HepG2 (cell line): ENCODE data around the gene IL27RA. TPM values are rescaled to one million over a fixed set of nuclear protein-coding genes. Genes with fewer than 3 reads are reported as not detected.

Experiments
- CBX1 ChIP-seq: IDR thresholded peaks from one replicate; pipeline ENCODE4 v1.6.1; 2016; ENCODE audit warnings: antibody characterized with exemption, low read depth
- FOXC1 ChIP-seq: sonication (generic); formaldehyde crosslinking; IDR thresholded peaks from 2 replicates; pipeline ENCODE4 v1.8.0; 2022; ENCODE audit warnings: mild to moderate bottlenecking, missing genetic modification reagents, borderline replicate concordance
- KAT8 ChIP-seq: IDR thresholded peaks from 2 replicates; pipeline ENCODE4 v1.6.1; 2016; ENCODE audit warnings: missing genetic modification reagents, missing compliant biosample characterization
- NFE2L1 ChIP-seq: sonication (generic); formaldehyde crosslinking; IDR thresholded peaks from 2 replicates; pipeline ENCODE4 v1.4.0; 2020; ENCODE audit warnings: missing genetic modification reagents, mild to moderate bottlenecking, borderline replicate concordance
- PHF21A ChIP-seq: sonication (generic); formaldehyde crosslinking; IDR thresholded peaks from 2 replicates; pipeline ENCODE4 v1.5.0; 2020; ENCODE audit warnings: mild to moderate bottlenecking, missing genetic modification reagents
- RBAK ChIP-seq: sonication (generic); formaldehyde crosslinking; IDR thresholded peaks from 2 replicates; pipeline ENCODE4 v1.5.1; 2020; ENCODE audit warnings: mild to moderate bottlenecking, missing genetic modification reagents
- REL ChIP-seq: sonication (generic); formaldehyde crosslinking; conservative IDR thresholded peaks from 2 replicates; pipeline ENCODE4 v1.8.0; 2022; ENCODE audit warnings: mild to moderate bottlenecking, missing genetic modification reagents, moderate library complexity
- SMAD3 ChIP-seq: sonication (generic); formaldehyde crosslinking; IDR thresholded peaks from 2 replicates; pipeline ENCODE4 v1.4.0; 2020; ENCODE audit warnings: missing genetic modification reagents
- TOPORS ChIP-seq: sonication (generic); formaldehyde crosslinking; IDR thresholded peaks from 2 replicates; pipeline ENCODE4 v1.8.0; 2023; ENCODE audit warnings: mild to moderate bottlenecking, missing genetic modification reagents
- ZNF296 ChIP-seq: sonication (generic); formaldehyde crosslinking; conservative IDR thresholded peaks from 2 replicates; pipeline ENCODE4 v1.5.0; 2020; ENCODE audit warnings: mild to moderate bottlenecking, missing genetic modification reagents
- ZNF335 ChIP-seq: sonication (generic); formaldehyde crosslinking; IDR thresholded peaks from 2 replicates; pipeline ENCODE4 v1.4.0; 2020; ENCODE audit warnings: missing genetic modification reagents
- ZNF510 ChIP-seq: sonication (generic); formaldehyde crosslinking; IDR thresholded peaks from 2 replicates; pipeline ENCODE4 v1.4.0; 2020; ENCODE audit warnings: low read depth, mild to moderate bottlenecking, missing genetic modification reagents
- ZNF660 ChIP-seq: sonication (generic); formaldehyde crosslinking; IDR thresholded peaks from 2 replicates; pipeline ENCODE4 v1.5.1; 2020; ENCODE audit warnings: mild to moderate bottlenecking, low read depth, missing genetic modification reagents, borderline replicate concordance
- ZNF790 ChIP-seq: sonication (generic); formaldehyde crosslinking; IDR thresholded peaks from 2 replicates; pipeline ENCODE4 v1.8.0; 2022; ENCODE audit warnings: missing genetic modification reagents, mild to moderate bottlenecking, borderline replicate concordance
- ZNF839 ChIP-seq: sonication (generic); formaldehyde crosslinking; IDR thresholded peaks from 2 replicates; pipeline ENCODE4 v1.4.0; 2020; ENCODE audit warnings: missing genetic modification reagents, mild to moderate bottlenecking, borderline replicate concordance
- ZNF841 ChIP-seq: sonication (generic); formaldehyde crosslinking; IDR thresholded peaks from 2 replicates; pipeline ENCODE4 v1.8.1; 2023; ENCODE audit warnings: missing genetic modification reagents, borderline replicate concordance
- polyA plus RNA-seq, 8 experiments: library from polyadenylated mRNA; depleted of rRNA in 3 of 8; stranded (reverse) in 7 of 8; unstranded in 1 of 8; fragments of >200 nt; fragmentation: Illumina TruSeq in 4 of 8; extraction: Trizol in 4 of 8; gene quantifications; 2 replicates each; pipeline versions ENCODE4 v1.2.1 to v1.2.3, GENCODE V29; 2011 to 2016; ENCODE audit warnings: low read depth in 4 of 8, missing spikeins in 1 of 8, mixed read lengths in 1 of 8; ENCODE audit not compliant: insufficient read depth in 1 of 8
- total RNA-seq, 5 experiments: library from RNA; depleted of rRNA; stranded (reverse); fragments of >200 nt; fragmentation: Illumina TruSeq; extraction: Trizol; gene quantifications; 2 replicates each; pipeline ENCODE4 v1.2.3, GENCODE V29; 2016; ENCODE audit warnings: low read depth in 1 of 5
- TF ChIP-seq, protein P1 (sequence below): sonication (generic); formaldehyde crosslinking; IDR thresholded peaks from 2 replicates; pipeline ENCODE4 v1.5.1; 2020; ENCODE audit warnings: mild to moderate bottlenecking, missing genetic modification reagents, moderate library complexity
- TF ChIP-seq, protein P2 (sequence below): sonication (generic); formaldehyde crosslinking; IDR thresholded peaks from 2 replicates; pipeline ENCODE4 v1.5.0; 2020; ENCODE audit warnings: missing genetic modification reagents
- TF ChIP-seq, protein P3 (sequence below): sonication (generic); formaldehyde crosslinking; IDR thresholded peaks from 2 replicates; pipeline ENCODE4 v1.5.1; 2020; ENCODE audit warnings: missing genetic modification reagents, mild to moderate bottlenecking, borderline replicate concordance
- TF ChIP-seq, protein P4 (sequence below): sonication (generic); formaldehyde crosslinking; IDR thresholded peaks from 2 replicates; pipeline ENCODE4 v1.9.0; 2021; ENCODE audit warnings: mild to moderate bottlenecking, missing genetic modification reagents

IL27RA gene
- total and polyA plus RNA-seq, 2 of the 13 experiments (the other 11 are each of a cell fraction or from before 2014, with no cell fraction given), result 3.5 to 8.1 TPM

DNA sequence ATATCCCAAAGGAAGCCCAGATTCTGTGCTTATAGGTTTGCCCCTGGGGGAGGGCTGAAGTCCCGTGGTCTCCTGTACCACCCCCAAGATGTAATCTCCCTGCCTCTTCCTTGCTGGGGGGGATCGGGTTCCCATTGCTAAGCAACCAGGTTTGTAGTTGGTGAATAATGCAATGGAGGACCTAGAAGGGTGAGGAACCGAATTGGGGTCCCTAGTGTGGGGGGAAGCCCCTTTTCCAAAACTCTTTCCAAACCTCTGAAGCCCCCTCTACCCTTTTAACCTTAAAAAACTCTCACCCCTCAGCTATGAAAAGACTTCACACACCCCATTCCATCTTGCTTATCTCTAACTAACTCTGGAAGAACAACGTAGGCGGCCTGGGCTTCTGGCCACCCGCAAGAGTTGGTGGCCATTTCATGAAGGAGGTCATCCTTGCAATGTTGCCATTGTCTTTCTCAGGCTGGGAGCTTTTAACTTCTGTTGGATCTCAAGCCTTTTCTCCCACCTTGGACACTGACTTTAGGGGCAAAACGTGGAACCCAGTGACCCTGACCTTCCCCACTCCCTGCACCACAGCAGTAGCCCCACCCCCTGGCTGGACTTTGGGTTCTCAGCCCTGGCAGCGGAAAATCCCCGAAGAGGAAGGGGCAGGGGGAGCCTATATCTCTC lies 29.7 kb downstream of the IL27RA start (continued):
- TF ChIP-seq ZNF335 (CRISPR knock-in tag) (no peak), TOPORS (no peak), ZNF841 (CRISPR knock-in tag) (no peak), NFE2L1 (CRISPR knock-in tag) (no peak), ZNF510 (CRISPR knock-in tag) (no peak), FOXC1 (CRISPR knock-in tag) (no peak), ZNF296 (CRISPR knock-in tag) (no peak), REL (no peak), CBX1 (no peak), SMAD3 (CRISPR knock-in tag) (no peak), RBAK (no peak), KAT8 (CRISPR knock-in tag) (no peak), ZNF660 (CRISPR knock-in tag) (no peak), PHF21A (CRISPR knock-in tag) (0 out of 2 replicates have a peak, but pooled peaks have one; percentile 15), ZNF839 (CRISPR knock-in tag) (no peak), ZNF790 (CRISPR knock-in tag) (no peak)
- TF ChIP-seq, protein P1, sequence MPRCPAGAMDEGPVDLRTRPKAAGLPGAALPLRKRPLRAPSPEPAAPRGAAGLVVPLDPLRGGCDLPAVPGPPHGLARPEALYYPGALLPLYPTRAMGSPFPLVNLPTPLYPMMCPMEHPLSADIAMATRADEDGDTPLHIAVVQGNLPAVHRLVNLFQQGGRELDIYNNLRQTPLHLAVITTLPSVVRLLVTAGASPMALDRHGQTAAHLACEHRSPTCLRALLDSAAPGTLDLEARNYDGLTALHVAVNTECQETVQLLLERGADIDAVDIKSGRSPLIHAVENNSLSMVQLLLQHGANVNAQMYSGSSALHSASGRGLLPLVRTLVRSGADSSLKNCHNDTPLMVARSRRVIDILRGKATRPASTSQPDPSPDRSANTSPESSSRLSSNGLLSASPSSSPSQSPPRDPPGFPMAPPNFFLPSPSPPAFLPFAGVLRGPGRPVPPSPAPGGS (CRISPR knock-in tag), result no peak; the same call in 1 of the 2 replicates
- TF ChIP-seq, protein P2, sequence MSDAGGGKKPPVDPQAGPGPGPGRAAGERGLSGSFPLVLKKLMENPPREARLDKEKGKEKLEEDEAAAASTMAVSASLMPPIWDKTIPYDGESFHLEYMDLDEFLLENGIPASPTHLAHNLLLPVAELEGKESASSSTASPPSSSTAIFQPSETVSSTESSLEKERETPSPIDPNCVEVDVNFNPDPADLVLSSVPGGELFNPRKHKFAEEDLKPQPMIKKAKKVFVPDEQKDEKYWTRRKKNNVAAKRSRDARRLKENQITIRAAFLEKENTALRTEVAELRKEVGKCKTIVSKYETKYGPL (CRISPR knock-in tag), result no peak
- TF ChIP-seq, protein P3, sequence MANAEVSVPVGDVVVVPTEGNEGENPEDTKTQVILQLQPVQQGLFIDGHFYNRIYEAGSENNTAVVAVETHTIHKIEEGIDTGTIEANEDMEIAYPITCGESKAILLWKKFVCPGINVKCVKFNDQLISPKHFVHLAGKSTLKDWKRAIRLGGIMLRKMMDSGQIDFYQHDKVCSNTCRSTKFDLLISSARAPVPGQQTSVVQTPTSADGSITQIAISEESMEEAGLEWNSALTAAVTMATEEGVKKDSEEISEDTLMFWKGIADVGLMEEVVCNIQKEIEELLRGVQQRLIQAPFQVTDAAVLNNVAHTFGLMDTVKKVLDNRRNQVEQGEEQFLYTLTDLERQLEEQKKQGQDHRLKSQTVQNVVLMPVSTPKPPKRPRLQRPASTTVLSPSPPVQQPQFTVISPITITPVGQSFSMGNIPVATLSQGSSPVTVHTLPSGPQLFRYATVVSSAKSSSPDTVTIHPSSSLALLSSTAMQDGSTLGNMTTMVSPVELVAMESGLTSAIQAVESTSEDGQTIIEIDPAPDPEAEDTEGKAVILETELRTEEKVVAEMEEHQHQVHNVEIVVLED (CRISPR knock-in tag), result no peak
- TF ChIP-seq, protein P4, sequence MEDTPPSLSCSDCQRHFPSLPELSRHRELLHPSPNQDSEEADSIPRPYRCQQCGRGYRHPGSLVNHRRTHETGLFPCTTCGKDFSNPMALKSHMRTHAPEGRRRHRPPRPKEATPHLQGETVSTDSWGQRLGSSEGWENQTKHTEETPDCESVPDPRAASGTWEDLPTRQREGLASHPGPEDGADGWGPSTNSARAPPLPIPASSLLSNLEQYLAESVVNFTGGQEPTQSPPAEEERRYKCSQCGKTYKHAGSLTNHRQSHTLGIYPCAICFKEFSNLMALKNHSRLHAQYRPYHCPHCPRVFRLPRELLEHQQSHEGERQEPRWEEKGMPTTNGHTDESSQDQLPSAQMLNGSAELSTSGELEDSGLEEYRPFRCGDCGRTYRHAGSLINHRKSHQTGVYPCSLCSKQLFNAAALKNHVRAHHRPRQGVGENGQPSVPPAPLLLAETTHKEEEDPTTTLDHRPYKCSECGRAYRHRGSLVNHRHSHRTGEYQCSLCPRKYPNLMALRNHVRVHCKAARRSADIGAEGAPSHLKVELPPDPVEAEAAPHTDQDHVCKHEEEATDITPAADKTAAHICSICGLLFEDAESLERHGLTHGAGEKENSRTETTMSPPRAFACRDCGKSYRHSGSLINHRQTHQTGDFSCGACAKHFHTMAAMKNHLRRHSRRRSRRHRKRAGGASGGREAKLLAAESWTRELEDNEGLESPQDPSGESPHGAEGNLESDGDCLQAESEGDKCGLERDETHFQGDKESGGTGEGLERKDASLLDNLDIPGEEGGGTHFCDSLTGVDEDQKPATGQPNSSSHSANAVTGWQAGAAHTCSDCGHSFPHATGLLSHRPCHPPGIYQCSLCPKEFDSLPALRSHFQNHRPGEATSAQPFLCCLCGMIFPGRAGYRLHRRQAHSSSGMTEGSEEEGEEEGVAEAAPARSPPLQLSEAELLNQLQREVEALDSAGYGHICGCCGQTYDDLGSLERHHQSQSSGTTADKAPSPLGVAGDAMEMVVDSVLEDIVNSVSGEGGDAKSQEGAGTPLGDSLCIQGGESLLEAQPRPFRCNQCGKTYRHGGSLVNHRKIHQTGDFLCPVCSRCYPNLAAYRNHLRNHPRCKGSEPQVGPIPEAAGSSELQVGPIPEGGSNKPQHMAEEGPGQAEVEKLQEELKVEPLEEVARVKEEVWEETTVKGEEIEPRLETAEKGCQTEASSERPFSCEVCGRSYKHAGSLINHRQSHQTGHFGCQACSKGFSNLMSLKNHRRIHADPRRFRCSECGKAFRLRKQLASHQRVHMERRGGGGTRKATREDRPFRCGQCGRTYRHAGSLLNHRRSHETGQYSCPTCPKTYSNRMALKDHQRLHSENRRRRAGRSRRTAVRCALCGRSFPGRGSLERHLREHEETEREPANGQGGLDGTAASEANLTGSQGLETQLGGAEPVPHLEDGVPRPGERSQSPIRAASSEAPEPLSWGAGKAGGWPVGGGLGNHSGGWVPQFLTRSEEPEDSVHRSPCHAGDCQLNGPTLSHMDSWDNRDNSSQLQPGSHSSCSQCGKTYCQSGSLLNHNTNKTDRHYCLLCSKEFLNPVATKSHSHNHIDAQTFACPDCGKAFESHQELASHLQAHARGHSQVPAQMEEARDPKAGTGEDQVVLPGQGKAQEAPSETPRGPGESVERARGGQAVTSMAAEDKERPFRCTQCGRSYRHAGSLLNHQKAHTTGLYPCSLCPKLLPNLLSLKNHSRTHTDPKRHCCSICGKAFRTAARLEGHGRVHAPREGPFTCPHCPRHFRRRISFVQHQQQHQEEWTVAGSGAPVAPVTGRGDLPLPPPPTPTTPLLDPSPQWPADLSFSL (CRISPR knock-in tag), result no peak
